HEK293T (cell line): Measurements from ENCODE around the gene KCND3.

Source experiments
- BHLHE40 ChIP-seq: fragments of 450-650 bp; IDR thresholded peaks from 2 replicates; pipeline ENCODE4 v1.6.1; 2016; ENCODE audit warnings: mild to moderate bottlenecking, moderate library complexity, borderline replicate concordance
- ELF4 ChIP-seq: fragments of 450-650 bp; IDR thresholded peaks from 2 replicates; pipeline ENCODE4 v1.6.1; 2017; ENCODE audit warnings: antibody characterized with exemption
- FOXM1 ChIP-seq: fragments of 450-650 bp; IDR thresholded peaks from 2 replicates; pipeline ENCODE4 v1.6.1; 2017; ENCODE audit warnings: mild to moderate bottlenecking, borderline replicate concordance
- NFRKB ChIP-seq: fragments of 450-650 bp; IDR thresholded peaks from 2 replicates; pipeline ENCODE4 v1.6.1; 2016; ENCODE audit warnings: mild to moderate bottlenecking, moderate library complexity
- ZNF384 ChIP-seq: fragments of 450-650 bp; IDR thresholded peaks from 2 replicates; pipeline ENCODE4 v1.6.1; 2016

GRCh38 chr1:112033439-112034120 lies 44.1 kb upstream of the KCND3 start:
- no peak for TF ChIP-seq BHLHE40
- TF ChIP-seq FOXM1 = no peak
- no peak for TF ChIP-seq NFRKB
- TF ChIP-seq ELF4 = no peak
- TF ChIP-seq ZNF384 = no peak
